ENCODE data around the gene EFNA5. TPM values are rescaled to one million over a fixed set of nuclear protein-coding genes. Genes with fewer than 3 reads are reported as not detected.

Gene EFNA5
- total RNA-seq, 2 experiments from 2014 or later, result not detected

DNA sequence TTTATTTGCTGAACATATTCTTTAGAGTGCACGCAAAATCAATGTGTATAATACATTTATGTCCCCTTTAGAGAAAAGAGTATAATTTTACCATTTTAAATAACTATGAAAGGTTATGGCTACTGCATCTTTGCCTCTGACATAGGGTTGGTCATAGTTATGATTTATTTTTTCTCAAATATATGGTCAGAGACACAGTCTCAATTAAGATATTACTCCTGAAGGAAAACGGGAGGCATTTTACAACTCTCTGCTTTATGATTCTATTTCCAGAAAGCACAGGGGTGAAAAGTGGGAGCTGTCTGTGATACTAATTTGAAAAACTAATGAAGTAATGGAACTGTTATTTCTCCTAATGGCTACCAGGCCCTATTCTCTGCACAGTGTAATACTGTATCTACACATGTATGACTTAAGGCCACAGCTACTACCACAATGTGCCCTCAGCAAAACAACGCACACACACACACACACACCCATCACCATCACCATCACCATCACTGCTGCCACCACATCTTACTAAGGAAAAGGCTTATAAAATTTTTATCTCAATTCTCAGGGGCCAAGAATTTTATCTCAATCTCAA, 262.9 kb downstream of the EFNA5 start:
- ATAC-seq (ENCODE audit: poor library complexity) (no peak), DNase-seq (no peak)
- H3K4me3 Mint-ChIP-seq, result no peak overlapping the region
- no peaks in the 10 kb centered on the region for H3K27me3 Mint-ChIP-seq
- CTCF ChIA-PET, result no interaction called here
- H3K27ac Mint-ChIP-seq, result no peak overlapping the region
- no peaks in the 10 kb centered on the region for H3K9me3 ChIP-seq (ENCODE audit: control insufficient read depth in 1 of 2, insufficient read depth in 1 of 2, low read length in 2 of 2)
- no peaks in the 10 kb centered on the region for H3K4me1 Mint-ChIP-seq (ENCODE audit: low read depth)
- peaks cover 0 to 4% of the 10 kb centered on the region in 2 experiments for H3K27me3 ChIP-seq (ENCODE audit: control insufficient read depth in 1 of 2, insufficient read depth in 2 of 2, low read length in 2 of 2)
- H3K27ac ChIP-seq (ENCODE audit: low read depth in 1 of 2, low read length in 2 of 2), result no peak overlapping the region
- H3K4me1 ChIP-seq (ENCODE audit: insufficient read depth, low read length), result no peaks in the 10 kb centered on the region
- POLR2A ChIA-PET, result no interaction called here
- no peaks in the 10 kb centered on the region for H3K36me3 Mint-ChIP-seq (ENCODE audit: low read depth)
- H3K4me3 ChIP-seq (ENCODE audit: low read length), result no peak overlapping the region
- H3K9me3 Mint-ChIP-seq, result no peaks in the 10 kb centered on the region
- intact Hi-C loops (cut with DNase I, micrococcal nuclease), result loop anchor here in 1 of 2 experiments (5.0 kb wide), 1 partner anchor 1231 kb away; no protein-coding TSS in a partner anchor
- H3K36me3 ChIP-seq (ENCODE audit: insufficient read depth, low read length), result no peaks in the 10 kb centered on the region
- TF ChIP-seq, protein P1, sequence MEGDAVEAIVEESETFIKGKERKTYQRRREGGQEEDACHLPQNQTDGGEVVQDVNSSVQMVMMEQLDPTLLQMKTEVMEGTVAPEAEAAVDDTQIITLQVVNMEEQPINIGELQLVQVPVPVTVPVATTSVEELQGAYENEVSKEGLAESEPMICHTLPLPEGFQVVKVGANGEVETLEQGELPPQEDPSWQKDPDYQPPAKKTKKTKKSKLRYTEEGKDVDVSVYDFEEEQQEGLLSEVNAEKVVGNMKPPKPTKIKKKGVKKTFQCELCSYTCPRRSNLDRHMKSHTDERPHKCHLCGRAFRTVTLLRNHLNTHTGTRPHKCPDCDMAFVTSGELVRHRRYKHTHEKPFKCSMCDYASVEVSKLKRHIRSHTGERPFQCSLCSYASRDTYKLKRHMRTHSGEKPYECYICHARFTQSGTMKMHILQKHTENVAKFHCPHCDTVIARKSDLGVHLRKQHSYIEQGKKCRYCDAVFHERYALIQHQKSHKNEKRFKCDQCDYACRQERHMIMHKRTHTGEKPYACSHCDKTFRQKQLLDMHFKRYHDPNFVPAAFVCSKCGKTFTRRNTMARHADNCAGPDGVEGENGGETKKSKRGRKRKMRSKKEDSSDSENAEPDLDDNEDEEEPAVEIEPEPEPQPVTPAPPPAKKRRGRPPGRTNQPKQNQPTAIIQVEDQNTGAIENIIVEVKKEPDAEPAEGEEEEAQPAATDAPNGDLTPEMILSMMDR (IDR thresholded peaks at IDR 0.05), result no peak

DNA sequence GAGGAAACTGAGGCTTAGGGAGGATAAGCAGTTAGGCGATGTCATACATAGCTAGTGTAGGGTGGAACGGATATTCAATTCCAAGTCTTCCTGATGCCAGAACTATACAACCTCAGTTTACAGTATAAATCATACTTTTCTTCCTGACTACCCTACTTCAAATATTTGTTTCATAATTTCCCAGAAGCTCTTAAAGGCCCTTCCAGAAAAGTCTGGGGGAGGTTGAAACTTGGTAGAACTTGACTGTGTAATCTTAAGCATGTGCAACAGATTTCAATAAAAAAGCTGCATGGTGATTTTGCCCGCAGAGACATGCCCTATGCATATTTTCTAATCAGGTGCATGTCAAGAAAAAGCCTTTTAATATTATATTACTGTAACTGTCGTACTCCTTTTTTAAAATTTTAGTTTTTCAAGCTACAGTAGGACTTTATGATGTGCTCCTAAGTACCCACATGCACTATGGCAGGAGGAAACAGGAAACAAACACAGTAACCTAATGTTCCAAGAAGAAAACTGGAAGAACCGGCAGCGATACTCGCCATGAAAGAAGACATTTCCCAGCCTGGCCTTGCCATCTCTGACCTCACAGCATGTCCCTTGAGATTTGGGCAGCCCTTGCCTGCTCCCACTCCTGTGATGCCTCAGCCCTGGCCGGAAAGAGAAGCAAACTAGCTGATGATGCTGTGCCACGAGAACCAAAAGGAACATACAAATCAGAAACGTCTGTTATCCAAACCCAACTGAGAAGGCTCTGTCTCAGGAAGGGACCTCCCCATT, 266.0 kb downstream of the EFNA5 start:
- H3K4me1 ChIP-seq (ENCODE audit: insufficient read depth, low read length), result no peaks in the 10 kb centered on the region
- H3K9me3 ChIP-seq (ENCODE audit: control insufficient read depth in 1 of 2, insufficient read depth in 1 of 2, low read length in 2 of 2), result no peaks in the 10 kb centered on the region
- TF ChIP-seq, protein P1 (IDR thresholded peaks at IDR 0.05), result no peak
- H3K36me3 Mint-ChIP-seq (ENCODE audit: low read depth), result no peaks in the 10 kb centered on the region
- ChIA-PET CTCF (no interaction called here), POLR2A (interaction anchor here (0.6 kb wide), 1 partner anchor 107 kb away, joined by 3 read pairs; no protein-coding TSS in a partner anchor)
- no peaks in the 10 kb centered on the region for H3K36me3 ChIP-seq (ENCODE audit: insufficient read depth, low read length)
- H3K27ac ChIP-seq (ENCODE audit: low read depth in 1 of 2, low read length in 2 of 2), result no peak overlapping the region
- H3K27ac Mint-ChIP-seq, result no peak overlapping the region
- H3K27me3 ChIP-seq (ENCODE audit: control insufficient read depth in 1 of 2, insufficient read depth in 2 of 2, low read length in 2 of 2), result no peaks in the 10 kb centered on the region
- ATAC-seq (ENCODE audit: poor library complexity) (no peak), DNase-seq (no peak)
- intact Hi-C loops (cut with DNase I, micrococcal nuclease), result loop anchor here in 1 of 2 experiments (5.0 kb wide), 1 partner anchor 1227 kb away; no protein-coding TSS in a partner anchor
- no peaks in the 10 kb centered on the region for H3K4me1 Mint-ChIP-seq (ENCODE audit: low read depth)
- H3K9me3 Mint-ChIP-seq, result no peaks in the 10 kb centered on the region
- H3K4me3 Mint-ChIP-seq, result no peak overlapping the region
- H3K27me3 Mint-ChIP-seq, result no peaks in the 10 kb centered on the region
- H3K4me3 ChIP-seq (ENCODE audit: low read length), result no peak overlapping the region

GRCh38 chr5:107403228-107403953, 267.3 kb downstream of the EFNA5 start:
- ChIA-PET POLR2A (no interaction called here), CTCF (no interaction called here)
- no peak for DNase-seq
- Histone ChIP-seq H3K4me1 (ENCODE audit: insufficient read depth, low read length) (no peaks in the 10 kb centered on the region), H3K36me3 (ENCODE audit: insufficient read depth, low read length) (no peaks in the 10 kb centered on the region), H3K4me3 (ENCODE audit: low read length) (no peak overlapping the region), H3K27ac (ENCODE audit: low read depth in 1 of 2, low read length in 2 of 2) (no peak overlapping the region), H3K27me3 (ENCODE audit: control insufficient read depth in 1 of 2, insufficient read depth in 2 of 2, low read length in 2 of 2) (no peaks in the 10 kb centered on the region), H3K9me3 (ENCODE audit: control insufficient read depth in 1 of 2, insufficient read depth in 1 of 2, low read length in 2 of 2) (no peaks in the 10 kb centered on the region)
- Mint-ChIP-seq H3K27ac (no peak overlapping the region), H3K36me3 (ENCODE audit: low read depth) (no peaks in the 10 kb centered on the region), H3K9me3 (no peaks in the 10 kb centered on the region), H3K4me3 (no peak overlapping the region), H3K4me1 (ENCODE audit: low read depth) (no peaks in the 10 kb centered on the region), H3K27me3 (no peaks in the 10 kb centered on the region)
- ATAC-seq (ENCODE audit: poor library complexity), result no peak
- TF ChIP-seq, protein P1 (IDR thresholded peaks at IDR 0.05), result no peak
- intact Hi-C loops (cut with DNase I, micrococcal nuclease), result no loop called here

All from CD4-positive, alpha-beta T cell (primary cell).